ENCODE measurements around the gene FKTN.
A peak's percentile ranks its signal among the peaks of the same experiment; 100 is the strongest.

Gene FKTN

GRCh38 chr9:105637787-105638395 is 80.0 kb downstream of the FKTN start:
- TF ChIP-seq CTCF (conservative IDR thresholded peaks at IDR 0.05) (peak; percentile 76), ZFX (IDR thresholded peaks at IDR 0.05) (no peak)
- H3K27ac ChIP-seq = no peak overlapping the region

- TF ChIP-seq ZFX (IDR thresholded peaks at IDR 0.05) = no peak
- TF ChIP-seq CTCF (conservative IDR thresholded peaks at IDR 0.05) = no peak
- H3K27ac ChIP-seq = no peak overlapping the region
These were observed 82.0 kb downstream of the FKTN start for GRCh38 chr9:105639936-105640335.

- TF ChIP-seq CTCF (conservative IDR thresholded peaks at IDR 0.05) (no peak), ZFX (IDR thresholded peaks at IDR 0.05) (no peak)
- H3K27ac ChIP-seq = no peak overlapping the region
These were observed 85.9 kb downstream of the FKTN start for GRCh38 chr9:105643795-105644194.

- no peak overlapping the region for H3K27ac ChIP-seq
- no peak for TF ChIP-seq CTCF (conservative IDR thresholded peaks at IDR 0.05)
- no peak for TF ChIP-seq ZFX (IDR thresholded peaks at IDR 0.05)
These were observed 89.1 kb downstream of the FKTN start for GRCh38 chr9:105646879-105647594.

- no peak overlapping the region for H3K27ac ChIP-seq
- no peak for TF ChIP-seq CTCF (conservative IDR thresholded peaks at IDR 0.05)
- TF ChIP-seq ZFX (IDR thresholded peaks at IDR 0.05) = no peak
These were observed 89.8 kb downstream of the FKTN start for GRCh38 chr9:105647595-105648349.

GRCh38 chr9:105651806-105652205 is 93.9 kb downstream of the FKTN start:
- H3K27ac ChIP-seq = no peak overlapping the region
- no peak for TF ChIP-seq CTCF (conservative IDR thresholded peaks at IDR 0.05)
- no peak for TF ChIP-seq ZFX (IDR thresholded peaks at IDR 0.05)

Measured in C4-2B (cell line).